Mesendoderm (in vitro differentiated cells): Measurements from ENCODE around the gene GNA12.
"Not testable (repeated sequence)": the region's sequence is repeated elsewhere in the genome, so short reads cannot be mapped to it uniquely, and the experiment has no call there.

Experiments used
- DNase-seq: peaks from one replicate; pipeline ENCODE4 v3.0.0; 2013
- H2AK5ac ChIP-seq: 2 replicates; pipeline ENCODE4 v1.6.1; 2013; ENCODE audit warnings: low read length, inconsistent platforms
- H2BK120ac ChIP-seq: 2 replicates; pipeline ENCODE4 v1.6.1; 2013; ENCODE audit warnings: low read depth, mild to moderate bottlenecking, low read length, moderate library complexity, mixed read lengths
- H2BK15ac ChIP-seq: replicated peaks from 2 replicates; pipeline ENCODE4 v1.6.1; 2013; ENCODE audit warnings: low read depth, mild to moderate bottlenecking, moderate library complexity
- H2BK5ac ChIP-seq: 2 replicates; pipeline ENCODE4 v1.6.1; 2013; ENCODE audit warnings: low read length, inconsistent platforms
- H3K18ac ChIP-seq: 2 replicates; pipeline ENCODE4 v1.6.1; 2013; ENCODE audit warnings: mild to moderate bottlenecking, low read length, mixed read lengths
- H3K23ac ChIP-seq: one replicate; pipeline ENCODE4 v1.6.1; 2013; ENCODE audit warnings: low read length
- H3K27ac ChIP-seq: 2 replicates; pipeline ENCODE4 v1.5.1; 2013; ENCODE audit warnings: low read depth, mild to moderate bottlenecking, inconsistent platforms, low read length, moderate library complexity
- H3K27me3 ChIP-seq: 2 replicates; pipeline ENCODE4 v1.6.1; 2013; ENCODE audit warnings: low read length, control low read depth, mild to moderate bottlenecking, inconsistent platforms; ENCODE audit not compliant: insufficient read depth, poor library complexity
- H3K36me3 ChIP-seq: 2 replicates; pipeline ENCODE4 v1.6.1; 2013; ENCODE audit warnings: low read length, inconsistent platforms; ENCODE audit not compliant: control insufficient read depth, insufficient read depth
- H3K4ac ChIP-seq: one replicate; pipeline ENCODE4 v1.6.1; 2013; ENCODE audit warnings: low read depth, mild to moderate bottlenecking, low read length, moderate library complexity
- H3K4me1 ChIP-seq: 2 replicates; pipeline ENCODE4 v1.6.1; 2013; ENCODE audit warnings: low read depth, low read length, inconsistent platforms; ENCODE audit not compliant: control insufficient read depth
- H3K4me2 ChIP-seq: 2 replicates; pipeline ENCODE4 v1.6.1; 2013; ENCODE audit warnings: low read length
- H3K4me3 ChIP-seq: 2 replicates; pipeline ENCODE4 v1.5.1; 2013; ENCODE audit warnings: mild to moderate bottlenecking, low read length
- H3K56ac ChIP-seq: one replicate; pipeline ENCODE4 v1.6.1; 2013; ENCODE audit warnings: low read length
- H3K79me1 ChIP-seq: 2 replicates; pipeline ENCODE4 v1.6.1; 2013; ENCODE audit warnings: low read length, inconsistent platforms
- H3K79me2 ChIP-seq: 2 replicates; pipeline ENCODE4 v1.6.1; 2013; ENCODE audit warnings: mild to moderate bottlenecking, low read length; ENCODE audit not compliant: control insufficient read depth, insufficient read depth
- H3K9ac ChIP-seq: 2 replicates; pipeline ENCODE4 v1.6.1; 2013; ENCODE audit warnings: low read length, inconsistent platforms
- H4K5ac ChIP-seq: one replicate; pipeline ENCODE4 v1.6.1; 2013; ENCODE audit warnings: low read length
- H4K8ac ChIP-seq: one replicate; pipeline ENCODE4 v1.6.1; 2013; ENCODE audit warnings: low read depth, mild to moderate bottlenecking, control low read depth, low read length, moderate library complexity
- WGBS: extraction: QIAGEN DNeasy Blood & Tissue Kit; methylation state at CpG from one replicate; pipeline ENCODE4 v1.1.7; 2013; ENCODE audit warnings: low lambda C conversion rate, missing lambda C conversion rate; ENCODE audit not compliant: insufficient coverage; ENCODE audit errors: extremely low coverage; 5-methylcytosine and 5-hydroxymethylcytosine counted together

GNA12 gene

DNA sequence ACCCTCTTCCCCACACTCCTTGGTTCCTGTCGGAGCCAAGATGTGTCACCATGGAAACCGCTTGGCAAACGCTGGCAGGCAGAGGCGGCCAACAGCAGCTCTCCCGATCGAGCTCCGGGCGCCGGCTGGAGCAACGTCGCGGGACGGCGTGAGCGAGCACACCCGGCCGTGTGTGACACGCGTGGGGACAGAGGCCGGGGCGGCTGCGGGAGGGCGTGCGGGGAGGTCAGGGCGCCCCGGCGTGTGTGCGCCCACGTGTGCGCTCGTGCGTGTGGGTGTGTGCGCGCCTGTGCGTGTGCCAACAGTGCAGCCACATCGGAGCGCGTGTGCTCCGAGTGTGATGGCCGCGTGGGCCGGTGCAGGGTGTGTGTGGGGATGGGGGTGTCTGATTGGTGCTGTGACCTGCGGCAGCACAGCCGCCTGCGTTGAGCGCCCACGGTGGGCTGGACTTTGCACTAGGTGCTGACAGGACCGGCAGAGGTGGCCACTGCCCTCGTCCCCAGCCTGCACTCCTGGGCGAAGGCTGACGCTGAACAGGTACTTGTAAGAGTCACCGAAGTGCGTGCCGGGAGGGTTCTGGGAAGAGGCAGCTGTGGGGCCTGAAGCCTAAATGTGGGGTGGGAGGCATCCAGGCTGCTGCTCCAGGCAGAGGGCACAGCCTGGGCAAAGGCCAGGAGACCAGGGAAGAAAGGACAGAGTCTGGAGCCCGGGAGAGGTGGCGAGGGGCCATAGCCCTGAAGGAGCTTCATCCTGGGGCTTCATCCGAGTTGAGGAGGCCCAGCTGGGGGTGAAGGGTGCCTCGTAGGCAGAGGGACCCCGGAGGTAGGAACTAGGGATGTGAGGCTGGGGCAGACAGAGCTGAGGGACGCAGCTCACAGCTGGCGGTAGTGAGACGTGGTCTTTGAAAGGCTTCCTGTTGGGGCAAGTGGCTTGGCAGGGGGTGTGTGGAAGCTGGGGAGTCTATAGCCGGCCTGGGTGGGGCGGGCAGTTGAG lies 164.7 kb downstream of the GNA12 start:
- not testable (repeated sequence) for H3K4me2 ChIP-seq, H3K4ac ChIP-seq, DNase-seq, H4K8ac ChIP-seq, H3K79me2 ChIP-seq, H3K79me1 ChIP-seq, H3K9ac ChIP-seq, H3K4me3 ChIP-seq, H3K4me1 ChIP-seq, H2BK15ac ChIP-seq, H2BK120ac ChIP-seq, H3K27me3 ChIP-seq, H2AK5ac ChIP-seq, H3K27ac ChIP-seq, H4K5ac ChIP-seq, H3K18ac ChIP-seq, H3K23ac ChIP-seq, H3K56ac ChIP-seq, H3K36me3 ChIP-seq, H2BK5ac ChIP-seq
- no CpG with 5 or more reads among the region's 64 CpGs for WGBS

DNA sequence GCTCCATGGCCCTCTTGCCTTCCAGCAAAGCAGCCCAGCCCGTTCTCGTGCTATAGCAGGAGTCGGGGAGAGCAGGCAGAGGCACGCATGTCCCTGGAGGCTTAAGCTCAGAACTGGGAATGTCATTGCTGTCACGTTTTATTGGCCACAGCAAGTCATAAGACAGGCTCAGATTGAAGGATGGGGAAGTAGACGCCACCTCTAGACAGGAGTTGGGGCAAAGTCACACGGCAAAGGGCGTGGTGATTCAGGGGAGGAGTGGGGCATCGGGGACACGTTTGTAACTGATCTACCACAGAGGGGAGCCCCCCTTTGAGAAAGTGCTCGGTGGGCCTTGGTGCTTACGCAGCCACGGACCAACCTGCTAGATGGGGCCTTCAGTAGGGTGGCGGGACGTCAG lies 165.7 kb downstream of the GNA12 start:
- H3K36me3 ChIP-seq, H2BK15ac ChIP-seq, H2BK5ac ChIP-seq, H2AK5ac ChIP-seq, H3K4me3 ChIP-seq, H3K4me2 ChIP-seq, H3K27ac ChIP-seq, H3K4me1 ChIP-seq, H3K9ac ChIP-seq, H3K79me1 ChIP-seq, H2BK120ac ChIP-seq, H3K18ac ChIP-seq, H4K8ac ChIP-seq, H3K27me3 ChIP-seq, DNase-seq, H3K79me2 ChIP-seq, H3K56ac ChIP-seq, H3K4ac ChIP-seq, H4K5ac ChIP-seq, H3K23ac ChIP-seq: not testable (repeated sequence)
- no CpG with 5 or more reads among the region's 15 CpGs for WGBS
